ENCODE data around the gene RCBTB2.

DNA sequence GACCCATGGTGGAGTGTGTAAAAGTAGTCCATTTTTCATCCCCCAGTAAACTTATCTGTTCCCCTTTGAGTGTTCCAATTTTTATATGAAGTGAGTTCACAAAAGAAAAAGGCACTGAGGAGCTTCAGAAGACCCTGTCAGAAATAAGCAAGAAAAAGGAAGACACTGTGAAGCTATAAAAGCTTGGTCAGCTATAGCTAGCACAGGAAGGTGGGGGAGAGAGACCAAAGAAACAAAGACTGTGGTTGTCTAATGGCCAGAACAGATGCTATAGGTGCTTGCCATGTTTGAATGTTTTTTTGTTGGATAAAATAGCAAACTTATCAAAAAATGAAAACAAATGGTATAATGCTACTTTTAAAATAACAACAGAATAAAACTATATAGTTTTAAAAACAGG is 46.5 kb downstream of the RCBTB2 start:
- no peak for TF ChIP-seq TOX (CRISPR knock-in tag; IDR thresholded peaks at IDR 0.05; ENCODE audit: borderline replicate concordance)
- TF ChIP-seq, protein P1, sequence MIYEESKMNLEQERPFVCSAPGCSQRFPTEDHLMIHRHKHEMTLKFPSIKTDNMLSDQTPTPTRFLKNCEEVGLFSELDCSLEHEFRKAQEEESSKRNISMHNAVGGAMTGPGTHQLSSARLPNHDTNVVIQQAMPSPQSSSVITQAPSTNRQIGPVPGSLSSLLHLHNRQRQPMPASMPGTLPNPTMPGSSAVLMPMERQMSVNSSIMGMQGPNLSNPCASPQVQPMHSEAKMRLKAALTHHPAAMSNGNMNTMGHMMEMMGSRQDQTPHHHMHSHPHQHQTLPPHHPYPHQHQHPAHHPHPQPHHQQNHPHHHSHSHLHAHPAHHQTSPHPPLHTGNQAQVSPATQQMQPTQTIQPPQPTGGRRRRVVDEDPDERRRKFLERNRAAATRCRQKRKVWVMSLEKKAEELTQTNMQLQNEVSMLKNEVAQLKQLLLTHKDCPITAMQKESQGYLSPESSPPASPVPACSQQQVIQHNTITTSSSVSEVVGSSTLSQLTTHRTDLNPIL (CRISPR knock-in tag; IDR thresholded peaks at IDR 0.05; ENCODE audit: low read depth) = no peak
- TF ChIP-seq GLIS3 (CRISPR knock-in tag; IDR thresholded peaks at IDR 0.05) = no peak
- TF ChIP-seq ESRRG (CRISPR knock-in tag; IDR thresholded peaks at IDR 0.05) = no peak

Data from SK-N-SH treated with all-trans-retinoic acid at 6 μM for 48 hours (cell line).